ENCODE results near the gene PCCA. TPM values are rescaled to one million over a fixed set of nuclear protein-coding genes. Genes with fewer than 3 reads are reported as not detected.
A peak's percentile ranks its signal among the peaks of the same experiment; 100 is the strongest.

Gene PCCA
- total and polyA plus RNA-seq, 2 of the 13 experiments (the other 11 are each of a cell fraction or from before 2014, with no cell fraction given), result 15.0 to 32.2 TPM

DNA sequence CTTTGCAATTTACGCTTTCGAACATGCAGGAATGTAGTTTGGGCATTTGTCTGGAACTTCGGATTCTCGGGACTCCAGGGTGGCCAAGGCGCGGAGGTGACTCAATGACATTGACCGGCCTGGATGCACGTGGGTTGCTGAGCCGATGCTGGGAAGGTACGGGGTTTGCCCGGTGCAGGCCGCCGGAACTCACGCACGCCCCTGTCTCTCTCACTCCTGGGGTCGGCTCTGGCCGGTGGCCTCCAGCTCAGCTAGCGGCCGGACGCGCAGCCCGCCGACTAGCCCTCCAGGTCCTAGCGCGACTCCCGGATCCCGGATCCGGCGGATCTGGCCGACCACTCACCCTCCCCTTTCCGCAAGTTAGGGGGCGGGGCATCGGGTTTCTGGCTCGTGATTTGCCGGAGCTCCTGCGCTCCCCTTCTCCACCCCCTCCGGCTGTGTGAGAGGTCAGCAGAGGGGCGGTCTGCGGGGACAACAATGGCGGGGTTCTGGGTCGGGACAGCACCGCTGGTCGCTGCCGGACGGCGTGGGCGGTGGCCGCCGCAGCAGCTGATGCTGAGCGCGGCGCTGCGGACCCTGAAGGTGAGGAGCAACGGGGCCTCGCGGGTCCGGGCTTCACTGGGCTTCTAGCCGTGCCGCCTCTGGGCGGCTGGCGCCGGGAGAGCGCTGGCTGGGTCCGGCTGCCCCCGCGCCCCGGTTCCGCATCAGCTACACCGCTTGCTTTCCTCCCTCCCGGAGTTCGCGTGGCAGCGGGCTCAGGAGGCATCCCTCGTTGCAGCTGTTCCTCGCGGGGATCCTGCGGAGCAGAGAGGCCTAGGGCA is at the start of gene PCCA (continued):
- TF ChIP-seq, protein P1, sequence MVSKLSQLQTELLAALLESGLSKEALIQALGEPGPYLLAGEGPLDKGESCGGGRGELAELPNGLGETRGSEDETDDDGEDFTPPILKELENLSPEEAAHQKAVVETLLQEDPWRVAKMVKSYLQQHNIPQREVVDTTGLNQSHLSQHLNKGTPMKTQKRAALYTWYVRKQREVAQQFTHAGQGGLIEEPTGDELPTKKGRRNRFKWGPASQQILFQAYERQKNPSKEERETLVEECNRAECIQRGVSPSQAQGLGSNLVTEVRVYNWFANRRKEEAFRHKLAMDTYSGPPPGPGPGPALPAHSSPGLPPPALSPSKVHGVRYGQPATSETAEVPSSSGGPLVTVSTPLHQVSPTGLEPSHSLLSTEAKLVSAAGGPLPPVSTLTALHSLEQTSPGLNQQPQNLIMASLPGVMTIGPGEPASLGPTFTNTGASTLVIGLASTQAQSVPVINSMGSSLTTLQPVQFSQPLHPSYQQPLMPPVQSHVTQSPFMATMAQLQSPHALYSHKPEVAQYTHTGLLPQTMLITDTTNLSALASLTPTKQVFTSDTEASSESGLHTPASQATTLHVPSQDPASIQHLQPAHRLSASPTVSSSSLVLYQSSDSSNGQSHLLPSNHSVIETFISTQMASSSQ (IDR thresholded peaks at IDR 0.05; ENCODE audit: low read depth), result no peak
- TF ChIP-seq, protein P1 (CRISPR knock-in tag; IDR thresholded peaks at IDR 0.05; ENCODE audit: borderline replicate concordance), result peak; percentile 79
- TF ChIP-seq, protein P2, sequence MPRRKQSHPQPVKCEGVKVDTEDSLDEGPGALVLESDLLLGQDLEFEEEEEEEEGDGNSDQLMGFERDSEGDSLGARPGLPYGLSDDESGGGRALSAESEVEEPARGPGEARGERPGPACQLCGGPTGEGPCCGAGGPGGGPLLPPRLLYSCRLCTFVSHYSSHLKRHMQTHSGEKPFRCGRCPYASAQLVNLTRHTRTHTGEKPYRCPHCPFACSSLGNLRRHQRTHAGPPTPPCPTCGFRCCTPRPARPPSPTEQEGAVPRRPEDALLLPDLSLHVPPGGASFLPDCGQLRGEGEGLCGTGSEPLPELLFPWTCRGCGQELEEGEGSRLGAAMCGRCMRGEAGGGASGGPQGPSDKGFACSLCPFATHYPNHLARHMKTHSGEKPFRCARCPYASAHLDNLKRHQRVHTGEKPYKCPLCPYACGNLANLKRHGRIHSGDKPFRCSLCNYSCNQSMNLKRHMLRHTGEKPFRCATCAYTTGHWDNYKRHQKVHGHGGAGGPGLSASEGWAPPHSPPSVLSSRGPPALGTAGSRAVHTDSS (CRISPR knock-in tag; conservative IDR thresholded peaks at IDR 0.05), result no peak
- TF ChIP-seq RBFOX2 (IDR thresholded peaks at IDR 0.05; ENCODE audit: low read depth, low read length) (peak; percentile 91), ZNF430 (CRISPR knock-in tag; IDR thresholded peaks at IDR 0.05) (peak; percentile 84), ZSCAN21 (CRISPR knock-in tag; IDR thresholded peaks at IDR 0.05; ENCODE audit: borderline replicate concordance) (no peak; the same call in 1 of the 2 replicates), BCL6 (CRISPR knock-in tag; IDR thresholded peaks at IDR 0.05) (peak; percentile 38; the same call in 1 of the 2 replicates), ATF7 (IDR thresholded peaks at IDR 0.05) (no peak), ATF7 (CRISPR knock-in tag; IDR thresholded peaks at IDR 0.05) (no peak), ZNF614 (CRISPR knock-in tag; IDR thresholded peaks at IDR 0.05; ENCODE audit: borderline replicate concordance) (0 out of 2 replicates have a peak, but pooled peaks have one; percentile 64), ISX (CRISPR knock-in tag; conservative IDR thresholded peaks at IDR 0.05) (no peak), SALL2 (CRISPR knock-in tag; IDR thresholded peaks at IDR 0.05) (peak; percentile 83; the same call in 1 of the 2 replicates), ZNF572 (CRISPR knock-in tag; IDR thresholded peaks at IDR 0.05) (peak; percentile 71; the same call in 1 of the 2 replicates)
- TF ChIP-seq, protein P3, sequence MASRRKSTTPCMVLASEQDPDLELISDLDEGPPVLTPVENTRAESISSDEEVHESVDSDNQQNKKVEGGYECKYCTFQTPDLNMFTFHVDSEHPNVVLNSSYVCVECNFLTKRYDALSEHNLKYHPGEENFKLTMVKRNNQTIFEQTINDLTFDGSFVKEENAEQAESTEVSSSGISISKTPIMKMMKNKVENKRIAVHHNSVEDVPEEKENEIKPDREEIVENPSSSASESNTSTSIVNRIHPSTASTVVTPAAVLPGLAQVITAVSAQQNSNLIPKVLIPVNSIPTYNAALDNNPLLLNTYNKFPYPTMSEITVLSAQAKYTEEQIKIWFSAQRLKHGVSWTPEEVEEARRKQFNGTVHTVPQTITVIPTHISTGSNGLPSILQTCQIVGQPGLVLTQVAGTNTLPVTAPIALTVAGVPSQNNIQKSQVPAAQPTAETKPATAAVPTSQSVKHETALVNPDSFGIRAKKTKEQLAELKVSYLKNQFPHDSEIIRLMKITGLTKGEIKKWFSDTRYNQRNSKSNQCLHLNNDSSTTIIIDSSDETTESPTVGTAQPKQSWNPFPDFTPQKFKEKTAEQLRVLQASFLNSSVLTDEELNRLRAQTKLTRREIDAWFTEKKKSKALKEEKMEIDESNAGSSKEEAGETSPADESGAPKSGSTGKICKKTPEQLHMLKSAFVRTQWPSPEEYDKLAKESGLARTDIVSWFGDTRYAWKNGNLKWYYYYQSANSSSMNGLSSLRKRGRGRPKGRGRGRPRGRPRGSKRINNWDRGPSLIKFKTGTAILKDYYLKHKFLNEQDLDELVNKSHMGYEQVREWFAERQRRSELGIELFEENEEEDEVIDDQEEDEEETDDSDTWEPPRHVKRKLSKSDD (CRISPR knock-in tag; IDR thresholded peaks at IDR 0.05; ENCODE audit: low read depth), result no peak; the same call in 1 of the 2 replicates
- TF ChIP-seq, protein P4, sequence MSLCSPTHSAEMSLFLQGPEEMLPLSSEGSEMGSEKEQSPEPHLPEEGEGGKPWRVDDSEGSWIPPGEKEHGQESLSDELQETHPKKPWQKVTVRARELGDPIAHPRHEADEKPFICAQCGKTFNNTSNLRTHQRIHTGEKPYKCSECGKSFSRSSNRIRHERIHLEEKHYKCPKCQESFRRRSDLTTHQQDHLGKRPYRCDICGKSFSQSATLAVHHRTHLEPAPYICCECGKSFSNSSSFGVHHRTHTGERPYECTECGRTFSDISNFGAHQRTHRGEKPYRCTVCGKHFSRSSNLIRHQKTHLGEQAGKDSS (CRISPR knock-in tag; IDR thresholded peaks at IDR 0.05; ENCODE audit: borderline replicate concordance, low read depth), result peak; percentile 68
- TF ChIP-seq, protein P5, sequence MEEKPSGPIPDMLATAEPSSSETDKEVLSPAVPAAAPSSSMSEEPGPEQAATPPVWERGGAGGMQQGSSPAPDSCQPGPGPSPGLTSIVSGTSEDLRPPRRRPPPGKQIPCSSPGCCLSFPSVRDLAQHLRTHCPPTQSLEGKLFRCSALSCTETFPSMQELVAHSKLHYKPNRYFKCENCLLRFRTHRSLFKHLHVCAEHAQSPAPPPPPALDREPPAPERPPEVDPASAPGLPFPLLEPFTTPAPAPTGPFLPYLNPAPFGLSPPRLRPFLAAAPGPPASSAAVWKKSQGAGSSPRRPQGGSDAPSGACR (CRISPR knock-in tag; IDR thresholded peaks at IDR 0.05), result peak; percentile 40; the same call in 1 of the 2 replicates
